IgD-negative memory B cell (primary cell): Measurements from ENCODE around the gene VSIR. TPM values are rescaled to one million over a fixed set of nuclear protein-coding genes. Genes with fewer than 3 reads are reported as not detected.
A peak's percentile ranks its signal among the peaks of the same experiment; 100 is the strongest.

Experiments
- H3K27ac Mint-ChIP-seq, 3 donors: one replicate each; pipeline ENCODE4 v1.8.0; 2020 to 2022; ENCODE audit warnings: mild to moderate bottlenecking in 3 of 3, mixed read lengths in 3 of 3, moderate library complexity in 1 of 3
- H3K27me3 Mint-ChIP-seq: one replicate; pipeline ENCODE4 v1.8.0; 2021; ENCODE audit warnings: mixed read lengths
- H3K36me3 Mint-ChIP-seq: one replicate; pipeline ENCODE4 v1.8.0; 2020; ENCODE audit warnings: mild to moderate bottlenecking, mixed read lengths
- H3K4me1 Mint-ChIP-seq, 3 donors: one replicate each; pipeline ENCODE4 v1.8.0; 2020 to 2022; ENCODE audit warnings: mixed read lengths in 3 of 3, mild to moderate bottlenecking in 1 of 3
- H3K4me3 Mint-ChIP-seq, 4 donors: one replicate each; pipeline ENCODE4 v1.8.0; 2020 to 2022; ENCODE audit warnings: mild to moderate bottlenecking in 4 of 4, mixed read lengths in 4 of 4, moderate library complexity in 3 of 4
- H3K9me3 Mint-ChIP-seq, 3 donors: one replicate each; pipeline ENCODE4 v1.8.0; 2020 to 2021; ENCODE audit warnings: mixed read lengths in 3 of 3, mild to moderate bottlenecking in 1 of 3
- polyA plus RNA-seq: library from polyadenylated mRNA; unstranded; fragments of 300-500 nt; fragmentation: Illumina TruSeq; gene quantifications from one replicate; pipeline ENCODE4 v1.2.3, GENCODE V29; 2021

VSIR gene
- polyA plus RNA-seq, 1 donor from 2014 or later, result 73.6 TPM

GRCh38 chr10:71744897-71745663 is 28.2 kb downstream of the VSIR start:
- Mint-ChIP-seq H3K4me3 (peak overlapping the region in 2 of 4 donors; percentile 61 to 62), H3K27ac (peak overlapping the region; percentile 80 to 91 (median 90)), H3K4me1 (peaks cover 39 to 70% (median 60%) of the 10 kb centered on the region in 3 donors), H3K27me3 (peaks cover 3% of the 10 kb centered on the region), H3K9me3 (no peaks in the 10 kb centered on the region), H3K36me3 (peaks cover 1% of the 10 kb centered on the region)

GRCh38 chr10:71743866-71744265 is 29.5 kb downstream of the VSIR start:
- peaks cover 2% of the 10 kb centered on the region for H3K27me3 Mint-ChIP-seq
- no peaks in the 10 kb centered on the region for H3K36me3 Mint-ChIP-seq
- H3K27ac Mint-ChIP-seq, result peak overlapping the region in 2 of 3 donors; percentile 28 to 31
- no peaks in the 10 kb centered on the region for H3K9me3 Mint-ChIP-seq
- H3K4me3 Mint-ChIP-seq, result no peak overlapping the region
- H3K4me1 Mint-ChIP-seq, result peaks cover 31 to 67% (median 58%) of the 10 kb centered on the region in 3 donors

GRCh38 chr10:71743089-71743838 is 30.1 kb downstream of the VSIR start:
- Mint-ChIP-seq H3K4me3 (no peak overlapping the region), H3K9me3 (no peaks in the 10 kb centered on the region), H3K4me1 (peaks cover 25 to 61% (median 52%) of the 10 kb centered on the region in 3 donors), H3K27me3 (peaks cover 2% of the 10 kb centered on the region), H3K36me3 (no peaks in the 10 kb centered on the region), H3K27ac (peak overlapping the region in 2 of 3 donors; percentile 0 to 28)

- Mint-ChIP-seq H3K4me3 (peak overlapping the region in 1 of 4 donors; percentile 49), H3K4me1 (peaks cover 25 to 60% (median 52%) of the 10 kb centered on the region in 3 donors), H3K9me3 (no peaks in the 10 kb centered on the region), H3K27ac (peak overlapping the region; percentile 4 to 65 (median 33)), H3K36me3 (no peaks in the 10 kb centered on the region), H3K27me3 (peaks cover 2% of the 10 kb centered on the region)
Measured at GRCh38 chr10:71742301-71743088, 30.8 kb downstream of the VSIR start.

- H3K36me3 Mint-ChIP-seq, result no peaks in the 10 kb centered on the region
- peak overlapping the region in 2 of 3 donors; percentile 1 to 33 for H3K27ac Mint-ChIP-seq
- peaks cover 2% of the 10 kb centered on the region for H3K27me3 Mint-ChIP-seq
- peak overlapping the region in 1 of 4 donors; percentile 49 for H3K4me3 Mint-ChIP-seq
- H3K9me3 Mint-ChIP-seq, result no peaks in the 10 kb centered on the region
- peaks cover 24 to 57% (median 49%) of the 10 kb centered on the region in 3 donors for H3K4me1 Mint-ChIP-seq
Measured at GRCh38 chr10:71741671-71742070, 31.6 kb downstream of the VSIR start.

GRCh38 chr10:71741029-71741428 is 32.3 kb downstream of the VSIR start:
- H3K9me3 Mint-ChIP-seq, result no peaks in the 10 kb centered on the region
- H3K27ac Mint-ChIP-seq, result peak overlapping the region in 1 of 3 donors; percentile 1
- peaks cover 2% of the 10 kb centered on the region for H3K27me3 Mint-ChIP-seq
- H3K4me1 Mint-ChIP-seq, result peaks cover 30 to 57% (median 49%) of the 10 kb centered on the region in 3 donors
- peak overlapping the region in 2 of 4 donors; percentile 20 to 52 for H3K4me3 Mint-ChIP-seq
- no peaks in the 10 kb centered on the region for H3K36me3 Mint-ChIP-seq

- H3K36me3 Mint-ChIP-seq, result no peaks in the 10 kb centered on the region
- H3K27me3 Mint-ChIP-seq, result peaks cover 2% of the 10 kb centered on the region
- no peaks in the 10 kb centered on the region for H3K9me3 Mint-ChIP-seq
- H3K4me1 Mint-ChIP-seq, result peaks cover 31 to 57% (median 49%) of the 10 kb centered on the region in 3 donors
- H3K4me3 Mint-ChIP-seq, result no peak overlapping the region
- peak overlapping the region in 1 of 3 donors; percentile 18 for H3K27ac Mint-ChIP-seq
Measured at GRCh38 chr10:71740069-71740653, 33.2 kb downstream of the VSIR start.

GRCh38 chr10:71739358-71739900 is 33.9 kb downstream of the VSIR start:
- Mint-ChIP-seq H3K4me1 (peaks cover 31 to 59% (median 47%) of the 10 kb centered on the region in 3 donors), H3K27ac (peak overlapping the region in 2 of 3 donors; percentile 23 to 85), H3K36me3 (no peaks in the 10 kb centered on the region), H3K27me3 (peaks cover 2% of the 10 kb centered on the region), H3K9me3 (no peaks in the 10 kb centered on the region), H3K4me3 (peak overlapping the region in 1 of 4 donors; percentile 45)

GRCh38 chr10:71737834-71738197 is 35.5 kb downstream of the VSIR start:
- H3K9me3 Mint-ChIP-seq, result no peaks in the 10 kb centered on the region
- H3K36me3 Mint-ChIP-seq, result peaks cover 3% of the 10 kb centered on the region
- peaks cover 2% of the 10 kb centered on the region for H3K27me3 Mint-ChIP-seq
- peak overlapping the region; percentile 19 to 93 (median 84) for H3K27ac Mint-ChIP-seq
- no peak overlapping the region for H3K4me3 Mint-ChIP-seq
- peaks cover 36 to 70% (median 58%) of the 10 kb centered on the region in 3 donors for H3K4me1 Mint-ChIP-seq

GRCh38 chr10:71737001-71737833 is 36.1 kb downstream of the VSIR start:
- peaks cover 2% of the 10 kb centered on the region for H3K27me3 Mint-ChIP-seq
- H3K9me3 Mint-ChIP-seq, result no peaks in the 10 kb centered on the region
- peaks cover 30 to 71% (median 60%) of the 10 kb centered on the region in 3 donors for H3K4me1 Mint-ChIP-seq
- peak overlapping the region; percentile 19 to 93 (median 91) for H3K27ac Mint-ChIP-seq
- H3K36me3 Mint-ChIP-seq, result peaks cover 3% of the 10 kb centered on the region
- H3K4me3 Mint-ChIP-seq, result peak overlapping the region in 1 of 4 donors; percentile 13

GRCh38 chr10:71736570-71736952 is 36.8 kb downstream of the VSIR start:
- H3K4me3 Mint-ChIP-seq, result peak overlapping the region in 3 of 4 donors; percentile 0 to 88 (median 50)
- H3K4me1 Mint-ChIP-seq, result peaks cover 28 to 67% (median 56%) of the 10 kb centered on the region in 3 donors
- H3K9me3 Mint-ChIP-seq, result no peaks in the 10 kb centered on the region
- H3K27ac Mint-ChIP-seq, result peak overlapping the region; percentile 13 to 93 (median 91)
- H3K27me3 Mint-ChIP-seq, result peaks cover 2% of the 10 kb centered on the region
- peaks cover 3% of the 10 kb centered on the region for H3K36me3 Mint-ChIP-seq

GRCh38 chr10:71735709-71736569 is 37.4 kb downstream of the VSIR start:
- Mint-ChIP-seq H3K4me3 (peak overlapping the region in 3 of 4 donors; percentile 0 to 88 (median 50)), H3K9me3 (no peaks in the 10 kb centered on the region), H3K36me3 (peaks cover 3% of the 10 kb centered on the region), H3K27me3 (peaks cover under 1% of the 10 kb centered on the region), H3K27ac (peak overlapping the region; percentile 13 to 93 (median 91)), H3K4me1 (peaks cover 28 to 60% (median 55%) of the 10 kb centered on the region in 3 donors)
